Natural killer cell (primary cell): Measurements from ENCODE around the gene PNPLA1. TPM values are rescaled to one million over a fixed set of nuclear protein-coding genes. Genes with fewer than 3 reads are reported as not detected.

Source experiments
- ATAC-seq, 3 donors: fragments of 150-1000 bp in 2 of 3; fragments of 200-7000 bp in 1 of 3; cut with Tn5 transposase; 1 replicate in 1 of 3; 2 replicates in 2 of 3; pipeline ENCODE4 v1.10.0; 2021; ENCODE audit warnings: mild to moderate bottlenecking in 2 of 3, moderate library complexity in 2 of 3
- DNase-seq, 2 donors: peaks; one replicate each; pipeline versions ENCODE4 v3.0.0 to v3.0.0-alpha.2; 2013 to 2021; ENCODE audit warnings: mixed read lengths in 1 of 2
- H3K27ac ChIP-seq: one replicate; pipeline ENCODE4 v1.5.1; 2013; ENCODE audit warnings: mild to moderate bottlenecking, low read length
- H3K27me3 ChIP-seq: one replicate; pipeline ENCODE4 v1.6.1; 2013; ENCODE audit warnings: low read length; ENCODE audit not compliant: control insufficient read depth, insufficient read depth
- H3K36me3 ChIP-seq: one replicate; pipeline ENCODE4 v1.6.1; 2013; ENCODE audit warnings: low read length; ENCODE audit not compliant: control insufficient read depth, insufficient read depth
- H3K4me1 ChIP-seq: one replicate; pipeline ENCODE4 v1.6.1; 2013; ENCODE audit warnings: low read length; ENCODE audit not compliant: control insufficient read depth, insufficient read depth
- H3K4me3 ChIP-seq: one replicate; pipeline ENCODE4 v1.5.1; 2013; ENCODE audit warnings: low read length
- H3K9me3 ChIP-seq: one replicate; pipeline ENCODE4 v1.6.1; 2013; ENCODE audit warnings: low read length; ENCODE audit not compliant: control insufficient read depth, insufficient read depth
- H3K27ac Mint-ChIP-seq, 2 donors: one replicate each; pipeline ENCODE4 v1.8.0; 2022; ENCODE audit warnings: mild to moderate bottlenecking in 2 of 2, mixed read lengths in 2 of 2, moderate library complexity in 1 of 2
- H3K27me3 Mint-ChIP-seq, 2 donors: one replicate each; pipeline ENCODE4 v1.8.0; 2022; ENCODE audit warnings: low read depth in 2 of 2, mixed read lengths in 2 of 2
- H3K36me3 Mint-ChIP-seq: one replicate; pipeline ENCODE4 v1.8.0; 2022; ENCODE audit warnings: mixed read lengths
- H3K4me1 Mint-ChIP-seq, 2 donors: one replicate each; pipeline ENCODE4 v1.8.0; 2022; ENCODE audit warnings: mixed read lengths in 2 of 2
- H3K4me3 Mint-ChIP-seq: one replicate; pipeline ENCODE4 v1.8.0; 2022; ENCODE audit warnings: mild to moderate bottlenecking, moderate library complexity, mixed read lengths
- H3K9me3 Mint-ChIP-seq, 2 donors: one replicate each; pipeline ENCODE4 v1.8.0; 2022; ENCODE audit warnings: mixed read lengths in 2 of 2
- WGBS: methylation state at CpG from one replicate; pipeline ENCODE4 v1.1.7; 2013; ENCODE audit warnings: missing lambda C conversion rate; ENCODE audit not compliant: insufficient coverage; 5-methylcytosine and 5-hydroxymethylcytosine counted together
- intact Hi-C: fragments of 100-400 bp; cut with micrococcal nuclease; formaldehyde crosslinking; loops from one replicate; pipeline ENCODE4 v1.14.2; 2022
- total RNA-seq, 4 donors: library from RNA; stranded (reverse); fragments of 120-200 nt in 1 of 4; gene quantifications; one replicate each; pipeline versions ENCODE4 v1.2.3 to v1.2.4, GENCODE V29; 2013 to 2022
- TF ChIP-seq, protein P1 (sequence below): fragments of 200-600 bp; IDR thresholded peaks from one replicate; pipeline ENCODE4 v1.8.0; 2022; ENCODE audit warnings: antibody characterized with exemption

The PNPLA1 gene
- total RNA-seq, 3 donors from 2014 or later (not counting 1 experiment from before 2014, with no cell fraction given): 0.14 to 3.5 (median 0.61) TPM

- TF ChIP-seq, protein P1, sequence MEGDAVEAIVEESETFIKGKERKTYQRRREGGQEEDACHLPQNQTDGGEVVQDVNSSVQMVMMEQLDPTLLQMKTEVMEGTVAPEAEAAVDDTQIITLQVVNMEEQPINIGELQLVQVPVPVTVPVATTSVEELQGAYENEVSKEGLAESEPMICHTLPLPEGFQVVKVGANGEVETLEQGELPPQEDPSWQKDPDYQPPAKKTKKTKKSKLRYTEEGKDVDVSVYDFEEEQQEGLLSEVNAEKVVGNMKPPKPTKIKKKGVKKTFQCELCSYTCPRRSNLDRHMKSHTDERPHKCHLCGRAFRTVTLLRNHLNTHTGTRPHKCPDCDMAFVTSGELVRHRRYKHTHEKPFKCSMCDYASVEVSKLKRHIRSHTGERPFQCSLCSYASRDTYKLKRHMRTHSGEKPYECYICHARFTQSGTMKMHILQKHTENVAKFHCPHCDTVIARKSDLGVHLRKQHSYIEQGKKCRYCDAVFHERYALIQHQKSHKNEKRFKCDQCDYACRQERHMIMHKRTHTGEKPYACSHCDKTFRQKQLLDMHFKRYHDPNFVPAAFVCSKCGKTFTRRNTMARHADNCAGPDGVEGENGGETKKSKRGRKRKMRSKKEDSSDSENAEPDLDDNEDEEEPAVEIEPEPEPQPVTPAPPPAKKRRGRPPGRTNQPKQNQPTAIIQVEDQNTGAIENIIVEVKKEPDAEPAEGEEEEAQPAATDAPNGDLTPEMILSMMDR: no peak
- intact Hi-C loops: no loop called here
- Histone ChIP-seq H3K36me3 (no peaks in the 10 kb centered on the region), H3K4me1 (no peaks in the 10 kb centered on the region), H3K4me3 (no peak overlapping the region), H3K9me3 (peaks cover 4% of the 10 kb centered on the region), H3K27ac (no peak overlapping the region), H3K27me3 (no peaks in the 10 kb centered on the region)
- DNase-seq: no peak
- H3K4me1 Mint-ChIP-seq: no peaks in the 10 kb centered on the region
- peaks cover 16 to 19% of the 10 kb centered on the region in 2 donors for H3K27me3 Mint-ChIP-seq
- no peak overlapping the region for H3K27ac Mint-ChIP-seq
- H3K9me3 Mint-ChIP-seq: peaks cover 0 to 4% of the 10 kb centered on the region in 2 donors
- no peak for ATAC-seq
- H3K36me3 Mint-ChIP-seq: peaks cover 6% of the 10 kb centered on the region
- WGBS: 95% methylated on average over 13 of the region's 13 CpGs
- H3K4me3 Mint-ChIP-seq: no peak overlapping the region
Observed at GRCh38 chr6:36266913-36267644, 2.8 kb upstream of the PNPLA1 start.

- Mint-ChIP-seq H3K4me3 (no peak overlapping the region), H3K36me3 (peaks cover 6% of the 10 kb centered on the region), H3K27ac (no peak overlapping the region), H3K9me3 (peaks cover 0 to 4% of the 10 kb centered on the region in 2 donors), H3K27me3 (peaks cover 10% of the 10 kb centered on the region in 2 donors), H3K4me1 (no peaks in the 10 kb centered on the region)
- no peak for ATAC-seq
- TF ChIP-seq, protein P1: no peak
- H3K27ac ChIP-seq: no peak overlapping the region
- intact Hi-C loops: no loop called here
- WGBS: 95% methylated on average over 4 of the region's 4 CpGs
- H3K4me1 ChIP-seq: no peaks in the 10 kb centered on the region
- no peaks in the 10 kb centered on the region for H3K27me3 ChIP-seq
- H3K36me3 ChIP-seq: no peaks in the 10 kb centered on the region
- no peak overlapping the region for H3K4me3 ChIP-seq
- peaks cover 4% of the 10 kb centered on the region for H3K9me3 ChIP-seq
- no peak for DNase-seq
Observed at GRCh38 chr6:36267731-36268477, 2.0 kb upstream of the PNPLA1 start.

DNA sequence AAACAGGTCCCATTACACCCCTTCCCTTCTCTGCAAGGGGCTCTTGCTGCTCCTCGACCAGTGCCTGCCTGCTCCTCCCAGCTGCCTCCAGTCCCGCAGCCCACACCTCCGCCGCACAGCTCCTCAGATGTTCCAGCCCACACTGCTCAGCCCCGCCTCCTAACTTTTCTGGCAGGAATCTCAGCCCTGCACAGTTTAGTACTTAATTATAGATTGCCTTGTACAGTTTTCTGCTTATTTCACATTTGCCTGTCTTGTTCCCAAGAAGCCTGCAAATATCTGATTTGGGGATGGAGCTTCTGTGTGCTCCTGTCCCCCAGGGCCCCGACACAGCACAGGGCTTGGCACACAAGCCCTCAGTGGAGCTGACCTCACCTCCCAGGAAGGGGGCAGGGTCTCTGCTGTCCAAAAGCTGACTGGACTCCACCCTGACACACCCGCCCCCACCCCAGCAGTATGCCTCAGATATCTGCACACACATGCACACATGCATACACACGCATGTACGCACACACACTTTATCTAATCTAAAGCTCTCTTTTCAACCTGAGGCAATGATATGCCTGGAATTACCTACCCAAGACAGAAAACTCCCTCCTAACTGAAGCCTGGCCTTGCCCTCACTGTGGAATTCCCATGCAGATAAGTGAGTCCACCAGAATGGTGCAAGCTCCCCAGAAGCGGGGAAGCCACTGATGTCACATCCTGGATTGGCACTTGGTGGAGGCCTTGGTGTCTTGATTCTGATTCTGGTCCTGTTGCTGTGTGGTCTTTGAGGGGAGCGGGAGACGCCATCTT, 1.2 kb upstream of the PNPLA1 start:
- Mint-ChIP-seq H3K4me1 (no peaks in the 10 kb centered on the region), H3K9me3 (peaks cover 0 to 4% of the 10 kb centered on the region in 2 donors), H3K36me3 (peaks cover 6% of the 10 kb centered on the region), H3K27me3 (peaks cover 13 to 16% of the 10 kb centered on the region in 2 donors), H3K27ac (no peak overlapping the region), H3K4me3 (no peak overlapping the region)
- no peaks in the 10 kb centered on the region for H3K27me3 ChIP-seq
- intact Hi-C loops: no loop called here
- H3K4me1 ChIP-seq: no peaks in the 10 kb centered on the region
- H3K27ac ChIP-seq: no peak overlapping the region
- ATAC-seq (no peak), DNase-seq (no peak)
- TF ChIP-seq, protein P1: no peak
- H3K36me3 ChIP-seq: no peaks in the 10 kb centered on the region
- 86% methylated on average over 10 of the region's 12 CpGs for WGBS
- peaks cover 4% of the 10 kb centered on the region for H3K9me3 ChIP-seq
- no peak overlapping the region for H3K4me3 ChIP-seq
